H1 (cell line): ENCODE data around the gene BLCAP. TPM values are rescaled to one million over a fixed set of nuclear protein-coding genes. Genes with fewer than 3 reads are reported as not detected.

Experiments
- CTCF ChIA-PET: fragments of 300-600 bp; sonication (Branson Sonifier 250); formaldehyde crosslinking; loops from one replicate; lab custom pipeline; 2021; ENCODE audit not compliant: partially characterized antibody; lab: Charles Lee
- POLR2A ChIA-PET: fragments of 300-600 bp; sonication (Branson Sonifier 250); formaldehyde crosslinking; loops from one replicate; lab custom pipeline; 2021; ENCODE audit warnings: inconsistent platforms; ENCODE audit not compliant: partially characterized antibody; lab: Charles Lee
- DNase-seq, 2 experiments: peaks; one replicate each; pipeline versions ENCODE4 v3.0.0 to v3.0.0-alpha.2; 2010 to 2022; ENCODE audit warnings: low spot score in 2 of 2, low read depth in 1 of 2, mixed read lengths in 1 of 2
- FAIRE-seq: peaks from 2 replicates; lab custom pipeline; 2011; peaks lifted over from hg19 to GRCh38; lab: Jason Lieb, UNC
- H2AFZ ChIP-seq: 2 replicates; pipeline ENCODE4 v1.8.1; 2012; ENCODE audit warnings: low read length, inconsistent platforms
- H2AK5ac ChIP-seq: 2 replicates; pipeline ENCODE4 v1.6.1; 2013; ENCODE audit warnings: low read depth, low read length
- H2BK120ac ChIP-seq: replicated peaks from 2 replicates; pipeline ENCODE3; 2013; ENCODE audit warnings: low read depth, low read length, inconsistent platforms
- H2BK12ac ChIP-seq: 2 replicates; pipeline ENCODE4 v1.6.1; 2013; ENCODE audit warnings: low read depth, low read length
- H2BK15ac ChIP-seq: 2 replicates; pipeline ENCODE4 v1.6.1; 2013; ENCODE audit warnings: low read length
- H2BK20ac ChIP-seq: 2 replicates; pipeline ENCODE4 v1.6.1; 2013; ENCODE audit warnings: low read length
- H2BK5ac ChIP-seq: 2 replicates; pipeline ENCODE4 v1.6.1; 2013; ENCODE audit warnings: low read depth, low read length
- H3K14ac ChIP-seq: 2 replicates; pipeline ENCODE4 v1.6.1; 2013; ENCODE audit warnings: inconsistent platforms; ENCODE audit not compliant: insufficient read length
- H3K18ac ChIP-seq: 2 replicates; pipeline ENCODE4 v1.6.1; 2013; ENCODE audit warnings: low read length; ENCODE audit errors: extremely low read depth
- H3K23ac ChIP-seq: 2 replicates; pipeline ENCODE4 v1.6.1; 2013; ENCODE audit warnings: inconsistent platforms; ENCODE audit not compliant: insufficient read length
- H3K23me2 ChIP-seq: 2 replicates; pipeline ENCODE4 v1.6.1; 2013; ENCODE audit warnings: low read depth, low read length
- H3K27ac ChIP-seq: 2 replicates; pipeline ENCODE4 v1.6.1; 2011; ENCODE audit warnings: low read depth, low read length, inconsistent platforms
- H3K27me3 ChIP-seq, 4 experiments: replicated peaks in 1 of 4; 1 replicate in 1 of 4; 2 replicates in 3 of 4; pipeline versions ENCODE4 v1.6.1 to v1.8.1; 2011 to 2013; ENCODE audit warnings: low read length in 3 of 4, mild to moderate bottlenecking in 3 of 4, inconsistent platforms in 2 of 4, mixed read lengths in 2 of 4, moderate library complexity in 1 of 4; ENCODE audit not compliant: control insufficient read depth in 3 of 4, insufficient read depth in 3 of 4; ENCODE audit errors: extremely low read depth in 1 of 4
- H3K36me3 ChIP-seq, 4 experiments: 2 replicates each; pipeline versions ENCODE4 v1.6.1 to v1.8.1; 2011 to 2013; ENCODE audit warnings: mild to moderate bottlenecking in 4 of 4, low read length in 3 of 4, moderate library complexity in 2 of 4, control low read depth in 1 of 4, inconsistent platforms in 1 of 4; ENCODE audit not compliant: insufficient read depth in 4 of 4, control insufficient read depth in 2 of 4
- H3K4ac ChIP-seq: replicated peaks from 2 replicates; pipeline ENCODE3; 2013; ENCODE audit warnings: low read length, low read depth, mixed read lengths, inconsistent platforms; ENCODE audit not compliant: insufficient read length
- H3K4me1 ChIP-seq, 4 experiments: replicated peaks in 1 of 4; 1 replicate in 1 of 4; 2 replicates in 3 of 4; pipeline versions ENCODE4 v1.6.1 to v1.8.1; 2011 to 2013; ENCODE audit warnings: low read length in 3 of 4, inconsistent platforms in 2 of 4, mixed read lengths in 1 of 4; ENCODE audit not compliant: insufficient read depth in 4 of 4, control insufficient read depth in 3 of 4
- H3K4me2 ChIP-seq, 2 experiments: 2 replicates each; pipeline versions ENCODE4 v1.6.1 to v1.8.1; 2011 to 2013; ENCODE audit warnings: low read depth in 2 of 2, low read length in 2 of 2, control low read depth in 1 of 2, inconsistent platforms in 1 of 2, mild to moderate bottlenecking in 1 of 2; ENCODE audit not compliant: insufficient read depth in 1 of 2
- H3K4me3 ChIP-seq, 4 experiments: fragments of 200-600, 300-600 bp in 1 of 4; sonication (generic), shearing (Covaris generic), sonication (Bioruptor Twin) in 1 of 4; 2 replicates each; pipeline versions ENCODE4 v1.5.1 to v1.8.1; 2011 to 2016; ENCODE audit warnings: low read length in 4 of 4, low read depth in 3 of 4, control low read depth in 2 of 4, inconsistent platforms in 2 of 4, mild to moderate bottlenecking in 2 of 4, mixed read lengths in 1 of 4, moderate library complexity in 1 of 4; ENCODE audit not compliant: insufficient read depth in 2 of 4; ENCODE audit errors: extremely low read depth in 1 of 4
- H3K56ac ChIP-seq: replicated peaks from 2 replicates; pipeline ENCODE3; 2013; ENCODE audit warnings: low read depth, mild to moderate bottlenecking, mixed read lengths, low read length, inconsistent platforms; ENCODE audit not compliant: insufficient read length
- H3K79me1 ChIP-seq: 2 replicates; pipeline ENCODE4 v1.6.1; 2013; ENCODE audit warnings: low read depth, low read length, control low read depth
- H3K79me2 ChIP-seq, 2 experiments: 2 replicates each; pipeline versions ENCODE4 v1.6.1 to v1.8.1; 2012 to 2013; ENCODE audit warnings: low read length in 2 of 2, mild to moderate bottlenecking in 2 of 2, inconsistent platforms in 1 of 2; ENCODE audit not compliant: insufficient read depth in 2 of 2, control insufficient read depth in 1 of 2
- H3K9ac ChIP-seq, 4 experiments: replicated peaks in 1 of 4; 1 replicate in 1 of 4; 2 replicates in 3 of 4; pipeline versions ENCODE4 v1.6.1 to v1.8.1; 2011 to 2013; ENCODE audit warnings: low read depth in 3 of 4, low read length in 3 of 4, control low read depth in 2 of 4, mild to moderate bottlenecking in 2 of 4, moderate library complexity in 2 of 4, inconsistent platforms in 1 of 4; ENCODE audit errors: extremely low read depth in 1 of 4
- H3K9me3 ChIP-seq, 2 experiments: 2 replicates each; pipeline versions ENCODE4 v1.6.1 to v1.8.1; 2012 to 2013; ENCODE audit warnings: mild to moderate bottlenecking in 2 of 2, moderate library complexity in 2 of 2, control low read depth in 1 of 2, inconsistent platforms in 1 of 2, low read depth in 1 of 2, low read length in 1 of 2, mixed read lengths in 1 of 2; ENCODE audit not compliant: insufficient read depth in 2 of 2
- H4K20me1 ChIP-seq, 2 experiments: replicated peaks in 1 of 2; 2 replicates each; pipeline versions ENCODE3 to v1.8.1; 2011 to 2013; ENCODE audit warnings: inconsistent platforms in 2 of 2, low read length in 2 of 2, mild to moderate bottlenecking in 1 of 2; ENCODE audit not compliant: insufficient read depth in 2 of 2, control insufficient read depth in 1 of 2
- H4K5ac ChIP-seq: 2 replicates; pipeline ENCODE4 v1.6.1; 2013; ENCODE audit warnings: low read length, low read depth, mixed read lengths, inconsistent platforms; ENCODE audit not compliant: insufficient read length
- H4K8ac ChIP-seq: 2 replicates; pipeline ENCODE4 v1.8.0; 2013; ENCODE audit warnings: mild to moderate bottlenecking, moderate library complexity, low read length, inconsistent platforms; ENCODE audit not compliant: insufficient read depth; ENCODE audit errors: extremely low read depth
- H4K91ac ChIP-seq: replicated peaks from 2 replicates; pipeline ENCODE3; 2013; ENCODE audit warnings: low read length, mixed read lengths, inconsistent platforms; ENCODE audit not compliant: insufficient read length
- BACH1 ChIP-seq: IDR thresholded peaks from 2 replicates; pipeline ENCODE4 v1.6.1; 2012; ENCODE audit warnings: low read length, improper control_type of control experiment
- CBX5 ChIP-seq: fragments of 300-800, 300-1000 bp; sonication (generic); IDR thresholded peaks from 2 replicates; pipeline ENCODE4 v1.7.1; 2016; ENCODE audit warnings: antibody characterized with exemption, low read length, low read depth
- CREB1 ChIP-seq: IDR thresholded peaks from 2 replicates; pipeline ENCODE4 v1.6.1; 2012; ENCODE audit warnings: inconsistent platforms
- GTF2F1 ChIP-seq: IDR thresholded peaks from 2 replicates; pipeline ENCODE4 v1.6.1; 2012; ENCODE audit warnings: low read depth, low read length, improper control_type of control experiment, borderline replicate concordance
- NANOG ChIP-seq: IDR thresholded peaks from 2 replicates; pipeline ENCODE4 v1.6.1; 2011; ENCODE audit warnings: low read length, low read depth, mild to moderate bottlenecking, inconsistent platforms; ENCODE audit not compliant: insufficient read depth, poor library complexity, severe bottlenecking
- POU5F1 ChIP-seq: IDR thresholded peaks from 2 replicates; pipeline ENCODE4 v1.6.1; 2011; ENCODE audit warnings: low read depth, mild to moderate bottlenecking, low read length, moderate library complexity
- RAD21 ChIP-seq, 2 experiments: IDR thresholded peaks in 1 of 2; conservative IDR thresholded peaks in 1 of 2; 2 replicates each; pipeline ENCODE4 v1.6.1; 2011; ENCODE audit warnings: low read depth in 2 of 2, low read length in 2 of 2, improper control_type of control experiment in 1 of 2, inconsistent platforms in 1 of 2, mild to moderate bottlenecking in 1 of 2, moderate library complexity in 1 of 2
- RNF2 ChIP-seq: fragments of 200-900, 300-1000 bp; sonication (generic); IDR thresholded peaks from 2 replicates; pipeline ENCODE4 v1.7.1; 2016; ENCODE audit warnings: borderline replicate concordance, low read depth, mild to moderate bottlenecking, antibody characterized with exemption, low read length; ENCODE audit not compliant: poor library complexity, severe bottlenecking; ENCODE audit errors: missing control alignments
- RXRA ChIP-seq: IDR thresholded peaks from 2 replicates; pipeline ENCODE4 v1.6.1; 2011; ENCODE audit warnings: low read depth, mild to moderate bottlenecking, low read length, moderate library complexity; ENCODE audit not compliant: insufficient read depth
- TAF1 ChIP-seq: IDR thresholded peaks from 2 replicates; pipeline ENCODE4 v1.6.1; 2011; ENCODE audit warnings: mild to moderate bottlenecking, low read depth, low read length
- TCF12 ChIP-seq: IDR thresholded peaks from 2 replicates; pipeline ENCODE4 v1.6.1; 2011; ENCODE audit warnings: low read depth, mild to moderate bottlenecking, low read length
- WGBS, 2 experiments: shearing (Covaris generic) in 1 of 2; methylation state at CpG; one replicate each; pipeline versions ENCODE4 v1.1.6 to v1.1.7; 2013 to 2015; ENCODE audit warnings: low lambda C conversion rate in 2 of 2, mixed read lengths in 2 of 2, inconsistent platforms in 1 of 2, low coverage in 1 of 2, missing lambda C conversion rate in 1 of 2; ENCODE audit not compliant: insufficient replicate concordance in 2 of 2, insufficient coverage in 1 of 2, insufficient read length in 1 of 2; ENCODE audit errors: extremely low coverage in 1 of 2, missing lambda C conversion rate in 1 of 2; 5-methylcytosine and 5-hydroxymethylcytosine counted together
- polyA plus RNA-seq, 7 experiments: library from polyadenylated mRNA; depleted of rRNA in 3 of 7; stranded (reverse) in 5 of 7; unstranded in 2 of 7; fragments of >200 nt in 5 of 7; fragments of 200-250 nt in 2 of 7; gene quantifications; 1 replicate in 5 of 7; 2 replicates in 1 of 7; 4 replicates in 1 of 7; pipeline versions ENCODE4 v1.2.1 to v1.2.3, GENCODE V29; 2011 to 2013; ENCODE audit warnings: missing spikeins in 2 of 7, mixed read lengths in 2 of 7
- total RNA-seq: library from RNA; stranded (reverse); fragmentation: NEBNext Ultra II Directional; extraction: Animal tissue kit (Norgen Biotek cat#: 25700); gene quantifications from 2 replicates; pipeline ENCODE4 v1.2.1, GENCODE V29; 2021

The BLCAP gene
- total and polyA plus RNA-seq, 2 of the 8 experiments (the other 6 are each of a cell fraction or from before 2014, with no cell fraction given), result 60.3 to 72.2 TPM

- Histone ChIP-seq H3K9ac (no peak overlapping the region), H2AK5ac (no peak overlapping the region), H3K23ac (no peak overlapping the region), H3K18ac (no peak overlapping the region), H3K4me1 (peaks cover 0 to 3% (median 0%) of the 10 kb centered on the region in 4 experiments; a peak in 1 of 7 replicates), H4K91ac (no peak overlapping the region), H2BK5ac (no peak overlapping the region), H3K27me3 (no peaks in the 10 kb centered on the region), H4K5ac (no peak overlapping the region), H2BK120ac (no peak overlapping the region), H2AFZ (no peak overlapping the region; the same call in 1 of the 2 replicates), H3K23me2 (no peaks in the 10 kb centered on the region), H3K56ac (no peak overlapping the region), H2BK15ac (no peak overlapping the region), H3K36me3 (no peaks in the 10 kb centered on the region), H3K79me1 (no peaks in the 10 kb centered on the region), H3K14ac (no peak overlapping the region), H3K4me2 (no peak overlapping the region), H4K20me1 (no peaks in the 10 kb centered on the region), H2BK20ac (no peak overlapping the region), H3K27ac (no peak overlapping the region), H3K4ac (no peak overlapping the region), H3K9me3 (no peaks in the 10 kb centered on the region), H3K79me2 (no peaks in the 10 kb centered on the region), H4K8ac (no peak overlapping the region), H3K4me3 (no peak overlapping the region), H2BK12ac (no peak overlapping the region)
- ChIA-PET CTCF (interaction anchor here (1.0 to 1.6 kb wide), 8 partner anchors 10 to 87 kb away, joined by 3 to 5 read pairs (median 3); no protein-coding TSS in a partner anchor), POLR2A (interaction anchor here (0.6 to 1.7 kb wide), 4 partner anchors 9 to 37 kb away, joined by 3 to 6 read pairs (median 3); no protein-coding TSS in a partner anchor)
- TF ChIP-seq POU5F1 (no peak), BACH1 (no peak), CBX5 (no peak), CREB1 (no peak), TCF12 (no peak), GTF2F1 (no peak), NANOG (no peak), RAD21 (IDR thresholded peaks at IDR 0.05 in 1 of 2, conservative IDR thresholded peaks at IDR 0.05 in 1 of 2; ENCODE audit: low read depth in 2 of 2, low read length in 2 of 2) (no peak), TAF1 (no peak), RNF2 (no peak), RXRA (no peak)
- DNase-seq (no peak), FAIRE-seq (no peak)
- 96% methylated on average over 7 of the region's 7 CpGs; no CpG with 5 or more reads in 1 of the 2 experiments for WGBS, 2 experiments
Measured at GRCh38 chr20:37471741-37472235, 55.9 kb downstream of the BLCAP start.
